HAP-1 (cell line): ENCODE measurements around the gene CNOT2.

Experiments
- DNase-seq, 2 experiments: peaks; one replicate each; pipeline ENCODE4 v3.0.0-alpha.2; 2016 to 2020; ENCODE audit warnings: low spot score in 2 of 2
- H3K27me3 ChIP-seq: fragments of 250-450 bp; sonication (Bioruptor Pico); 2 replicates; pipeline ENCODE4 v1.5.1; 2020; ENCODE audit warnings: low read depth, mild to moderate bottlenecking, moderate library complexity
- H3K36me3 ChIP-seq: fragments of 250-450 bp; sonication (Bioruptor Pico); replicated peaks from 2 replicates; pipeline ENCODE4 v1.5.1; 2020; ENCODE audit warnings: mild to moderate bottlenecking
- H3K4me1 ChIP-seq: fragments of 250-450 bp; sonication (Bioruptor Pico); 2 replicates; pipeline ENCODE4 v1.5.1; 2020; ENCODE audit warnings: mild to moderate bottlenecking
- H3K4me3 ChIP-seq: fragments of 250-450 bp; sonication (Bioruptor Pico); 2 replicates; pipeline ENCODE4 v1.5.1; 2020; ENCODE audit warnings: mild to moderate bottlenecking, moderate library complexity
- H3K9me3 ChIP-seq: fragments of 250-450 bp; sonication (Bioruptor Pico); 2 replicates; pipeline ENCODE4 v1.5.1; 2020; ENCODE audit warnings: mild to moderate bottlenecking, moderate library complexity
- in situ Hi-C: fragments of 300-500 bp; cut with MboI; formaldehyde crosslinking; loops from 3 replicates; pipeline ENCODE4 v1.14.3; 2020; ENCODE audit warnings: low sequenced_read_pairs, inconsistent platforms, mixed read lengths

The CNOT2 gene

DNA sequence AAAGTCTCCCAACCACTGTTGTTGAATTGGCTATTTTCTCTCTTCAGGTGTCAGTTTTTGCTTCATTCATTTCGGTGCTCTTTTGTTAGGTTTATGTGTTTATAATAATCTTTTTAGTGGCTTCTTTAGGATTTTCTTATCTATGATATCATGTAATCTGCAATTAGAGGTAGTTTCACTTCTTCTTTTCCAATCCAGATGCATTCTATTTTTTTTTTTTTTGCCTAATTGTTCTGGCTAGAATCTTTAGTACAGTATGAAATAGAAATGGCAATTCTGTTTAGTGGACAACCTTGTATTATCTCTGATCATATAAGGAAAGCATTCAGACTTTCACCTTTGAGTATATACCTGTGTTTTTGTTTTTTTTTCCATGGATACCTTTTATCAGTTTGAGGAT is 17.4 kb downstream of the CNOT2 start:
- no peak for DNase-seq
- H3K9me3 ChIP-seq, result no peaks in the 10 kb centered on the region
- H3K27me3 ChIP-seq, result no peaks in the 10 kb centered on the region
- peaks cover 18% of the 10 kb centered on the region for H3K4me1 ChIP-seq
- no peak overlapping the region for H3K4me3 ChIP-seq
- no peaks in the 10 kb centered on the region for H3K36me3 ChIP-seq
- in situ Hi-C loops, result no loop called here

DNA sequence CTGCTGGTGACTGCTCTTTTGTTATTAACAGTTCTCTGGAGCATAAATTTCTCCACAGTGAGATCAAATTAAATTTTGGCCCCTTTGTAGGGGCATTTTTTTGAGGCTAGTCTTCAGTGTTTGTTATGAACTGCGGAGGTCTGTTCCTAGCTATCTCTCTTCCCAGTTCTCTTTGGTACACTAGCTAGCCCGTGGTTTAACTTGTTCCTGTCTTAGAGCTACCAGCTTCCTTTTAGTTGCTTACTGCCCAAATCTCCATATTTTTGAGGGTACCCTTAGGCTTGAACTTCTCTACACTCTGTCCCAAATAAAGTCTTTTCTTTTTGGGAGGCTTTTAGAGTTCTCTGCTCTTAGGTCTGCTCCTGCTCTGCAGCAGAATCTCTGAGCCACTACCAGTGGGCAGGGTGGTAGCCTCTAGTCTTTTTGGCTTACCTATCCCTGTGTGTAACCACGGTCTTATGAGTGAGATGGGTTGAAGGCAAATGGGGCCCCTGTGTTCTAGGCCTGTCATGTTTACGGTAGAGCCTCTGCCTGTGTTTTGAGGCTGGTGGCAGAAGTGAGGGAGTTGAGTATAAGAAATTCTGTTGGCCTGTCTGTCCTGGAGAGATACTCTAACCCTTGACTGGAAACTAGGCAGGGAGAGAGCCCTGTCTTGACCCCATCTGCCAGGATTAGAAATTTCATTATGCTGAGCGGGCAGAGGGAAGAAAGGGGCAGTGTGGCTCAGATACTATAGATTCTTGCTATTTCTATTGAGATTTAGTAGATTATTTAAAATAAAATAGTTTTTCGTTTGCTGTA is 21.0 kb downstream of the CNOT2 start:
- in situ Hi-C loops, result no loop called here
- Histone ChIP-seq H3K27me3 (no peaks in the 10 kb centered on the region), H3K9me3 (no peaks in the 10 kb centered on the region), H3K36me3 (no peaks in the 10 kb centered on the region), H3K4me3 (no peak overlapping the region), H3K4me1 (peaks cover 12% of the 10 kb centered on the region)
- no peak for DNase-seq

DNA sequence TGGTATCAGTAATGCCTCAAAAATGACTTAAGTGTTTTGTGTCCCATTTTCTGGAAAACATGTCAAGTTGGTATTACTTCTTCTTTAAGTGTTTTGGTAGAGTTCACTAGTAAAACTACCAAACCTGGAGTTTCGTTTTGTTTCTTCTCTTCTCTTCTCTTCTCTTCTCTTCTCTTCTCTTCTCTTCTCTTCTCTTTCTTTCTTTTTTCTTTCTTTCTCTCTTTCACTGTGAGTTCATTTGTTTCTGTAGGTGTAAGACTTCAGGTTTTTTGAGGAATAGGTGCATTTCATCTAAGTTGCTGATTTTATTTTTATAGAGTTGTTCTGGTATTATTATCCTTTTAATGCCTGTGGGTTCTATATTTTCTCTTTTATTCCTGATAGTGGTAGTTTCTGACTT is 21.9 kb downstream of the CNOT2 start:
- H3K9me3 ChIP-seq, result no peaks in the 10 kb centered on the region
- no peak for DNase-seq
- H3K27me3 ChIP-seq, result no peaks in the 10 kb centered on the region
- H3K4me1 ChIP-seq, result peaks cover 12% of the 10 kb centered on the region
- H3K4me3 ChIP-seq, result no peak overlapping the region
- no peaks in the 10 kb centered on the region for H3K36me3 ChIP-seq
- in situ Hi-C loops, result no loop called here

DNA sequence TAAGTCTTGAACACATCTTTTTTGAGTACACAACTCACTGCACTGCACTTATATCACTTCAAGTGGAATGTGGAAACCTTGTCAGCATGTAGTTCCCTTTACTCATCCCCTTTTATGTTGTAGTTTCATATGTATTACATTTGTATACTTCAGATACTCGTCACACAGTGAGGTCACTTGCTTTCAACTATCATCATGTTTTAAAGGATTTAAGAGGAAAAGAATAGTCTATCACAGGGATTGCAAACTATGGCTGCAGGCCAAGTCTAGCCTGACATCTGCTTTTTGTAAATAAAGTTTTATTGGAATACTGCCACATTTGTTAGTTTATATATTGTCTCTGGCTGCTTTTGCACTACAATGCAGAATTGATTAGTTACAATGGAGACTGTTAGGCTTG is 24.3 kb downstream of the CNOT2 start:
- in situ Hi-C loops, result no loop called here
- Histone ChIP-seq H3K27me3 (no peaks in the 10 kb centered on the region), H3K9me3 (no peaks in the 10 kb centered on the region), H3K4me1 (peaks cover 22% of the 10 kb centered on the region), H3K36me3 (no peaks in the 10 kb centered on the region), H3K4me3 (no peak overlapping the region)
- peak; percentile 15 to 34 for DNase-seq

DNA sequence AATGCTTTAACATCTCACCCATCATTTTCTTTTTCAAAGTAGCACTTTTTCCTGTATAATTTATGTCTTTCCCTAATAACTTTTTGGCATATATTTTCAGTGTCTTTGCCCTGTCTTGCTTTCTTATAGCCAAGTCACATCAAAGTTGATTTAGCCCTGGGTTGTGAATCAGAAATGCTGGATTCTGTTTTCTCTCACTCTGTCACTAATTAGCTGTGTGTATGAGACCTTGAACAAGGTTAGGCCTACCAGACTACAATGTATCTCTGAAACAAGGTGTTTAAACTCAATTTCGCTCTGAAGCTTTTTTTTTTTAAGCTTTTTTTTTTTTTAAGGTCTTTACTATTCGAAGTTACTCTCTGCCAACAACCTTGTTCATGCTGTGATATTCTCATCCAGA is 25.7 kb downstream of the CNOT2 start:
- Histone ChIP-seq H3K4me1 (peaks cover 22% of the 10 kb centered on the region), H3K36me3 (no peaks in the 10 kb centered on the region), H3K4me3 (no peak overlapping the region), H3K9me3 (no peaks in the 10 kb centered on the region), H3K27me3 (no peaks in the 10 kb centered on the region)
- no peak for DNase-seq
- in situ Hi-C loops, result no loop called here

DNA sequence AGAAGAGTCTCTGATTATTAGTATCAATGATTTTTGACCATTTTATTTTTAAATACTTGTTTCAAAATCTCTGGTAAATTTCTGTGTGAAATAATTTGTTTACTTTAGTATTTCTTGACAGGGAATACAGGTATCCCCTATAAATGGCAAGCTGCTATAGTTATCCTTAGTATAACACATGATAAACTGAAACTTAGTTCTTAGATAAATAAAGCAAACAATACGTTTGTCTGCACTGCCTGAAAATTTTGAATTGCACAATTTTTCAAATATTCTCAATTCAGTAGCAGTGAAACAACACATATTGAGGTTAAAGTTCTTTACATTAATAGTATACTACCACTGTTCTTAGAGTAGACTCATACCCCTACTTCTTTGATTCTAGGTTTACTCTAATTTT is 26.9 kb downstream of the CNOT2 start:
- H3K9me3 ChIP-seq, result no peaks in the 10 kb centered on the region
- H3K4me3 ChIP-seq, result no peak overlapping the region
- in situ Hi-C loops, result no loop called here
- no peaks in the 10 kb centered on the region for H3K36me3 ChIP-seq
- DNase-seq, result no peak
- H3K27me3 ChIP-seq, result no peaks in the 10 kb centered on the region
- H3K4me1 ChIP-seq, result peaks cover 22% of the 10 kb centered on the region

DNA sequence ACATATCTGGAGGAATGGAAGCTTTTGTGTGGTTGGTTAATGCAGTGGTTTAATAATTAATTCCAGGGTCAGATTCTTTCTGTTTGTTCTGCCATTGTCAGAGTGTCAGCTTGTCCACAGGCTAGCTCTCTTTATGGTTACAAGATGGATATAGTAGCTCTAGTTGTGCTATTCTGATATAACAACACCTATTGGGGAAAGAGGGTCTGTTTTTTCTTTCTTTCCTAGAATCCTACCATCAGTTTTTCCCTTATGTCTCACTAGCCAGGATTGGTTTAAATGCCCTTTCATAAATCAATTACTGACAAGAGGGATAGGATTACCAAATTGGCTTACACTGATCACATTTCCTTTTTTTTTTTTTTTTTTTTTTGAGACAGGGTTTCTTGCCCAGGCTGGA is 27.8 kb downstream of the CNOT2 start:
- Histone ChIP-seq H3K4me3 (no peak overlapping the region), H3K27me3 (no peaks in the 10 kb centered on the region), H3K36me3 (no peaks in the 10 kb centered on the region), H3K4me1 (peaks cover 22% of the 10 kb centered on the region), H3K9me3 (no peaks in the 10 kb centered on the region)
- in situ Hi-C loops, result no loop called here
- no peak for DNase-seq

DNA sequence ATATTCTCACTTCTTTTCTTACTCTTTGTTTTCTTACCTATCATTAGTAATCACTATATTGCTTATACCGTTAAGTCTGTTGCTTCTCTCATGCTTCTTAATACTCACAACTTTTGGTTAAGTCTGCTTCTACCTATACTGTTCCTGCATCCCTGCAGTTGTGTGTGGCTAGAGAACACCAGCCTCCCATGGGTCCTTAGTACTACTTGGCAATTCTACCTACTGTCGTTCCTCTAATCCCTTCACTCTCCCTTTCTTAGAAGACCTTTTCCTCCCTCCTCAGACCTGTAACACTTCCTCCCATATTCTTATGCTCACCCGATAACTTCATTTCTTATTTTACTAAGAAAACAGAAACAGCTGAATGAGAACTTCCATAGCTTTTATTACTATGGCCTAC is 29.3 kb downstream of the CNOT2 start:
- in situ Hi-C loops, result no loop called here
- no peaks in the 10 kb centered on the region for H3K9me3 ChIP-seq

DNA sequence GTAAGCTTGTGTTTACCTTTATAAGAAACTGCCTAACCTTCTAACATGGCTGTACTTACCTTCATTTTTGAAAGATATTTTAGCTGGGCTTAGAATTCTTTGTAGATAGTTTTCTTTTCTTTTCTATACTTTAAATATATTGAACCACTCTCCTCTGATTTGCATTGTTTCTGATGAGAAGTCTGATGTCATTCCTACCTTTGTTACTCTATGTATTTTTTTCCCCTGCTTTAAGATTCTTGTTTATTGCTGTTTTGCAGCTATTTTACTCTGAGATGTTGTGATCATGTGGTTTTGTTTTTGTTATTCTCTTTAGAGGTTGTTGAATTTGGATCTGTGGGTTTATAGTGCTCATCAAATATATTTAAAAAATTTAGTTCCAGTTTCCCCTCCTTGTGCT is 31.8 kb downstream of the CNOT2 start:
- in situ Hi-C loops, result no loop called here
- H3K4me3 ChIP-seq, result no peak overlapping the region
- H3K27me3 ChIP-seq, result no peaks in the 10 kb centered on the region
- no peaks in the 10 kb centered on the region for H3K9me3 ChIP-seq
- peaks cover 5% of the 10 kb centered on the region; the same call in 1 of the 2 replicates for H3K36me3 ChIP-seq
- no peak for DNase-seq
- peaks cover 10% of the 10 kb centered on the region for H3K4me1 ChIP-seq

More for the DNA sequence above, 29.3 kb downstream of the CNOT2 start:
- H3K27me3 ChIP-seq, result no peaks in the 10 kb centered on the region
- H3K4me3 ChIP-seq, result no peak overlapping the region
- no peak for DNase-seq
- peaks cover 17% of the 10 kb centered on the region for H3K4me1 ChIP-seq
- no peaks in the 10 kb centered on the region for H3K36me3 ChIP-seq

DNA sequence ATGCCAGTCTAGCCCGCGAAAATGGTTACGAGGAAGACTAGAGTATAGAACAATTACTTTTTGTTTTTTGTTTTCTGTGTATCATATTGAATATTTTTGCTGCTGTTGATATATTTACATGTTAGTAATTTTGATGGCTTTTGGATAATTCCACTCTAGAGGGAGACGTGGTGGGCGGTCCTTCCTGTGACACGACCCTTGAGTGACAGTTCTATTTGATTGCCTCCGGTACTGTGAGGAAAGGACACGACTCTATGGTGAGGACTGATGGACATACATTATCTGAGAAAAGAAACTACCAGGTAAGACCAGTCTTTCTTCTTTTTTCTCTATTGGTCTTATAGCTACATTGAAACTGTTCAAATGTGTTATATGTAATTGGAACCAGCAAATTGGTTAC is 34.7 kb downstream of the CNOT2 start:
- Histone ChIP-seq H3K36me3 (peaks cover 8% of the 10 kb centered on the region; the same call in 1 of the 2 replicates), H3K27me3 (no peaks in the 10 kb centered on the region), H3K4me1 (no peaks in the 10 kb centered on the region), H3K9me3 (no peaks in the 10 kb centered on the region), H3K4me3 (no peak overlapping the region)
- DNase-seq, result no peak
- in situ Hi-C loops, result no loop called here

DNA sequence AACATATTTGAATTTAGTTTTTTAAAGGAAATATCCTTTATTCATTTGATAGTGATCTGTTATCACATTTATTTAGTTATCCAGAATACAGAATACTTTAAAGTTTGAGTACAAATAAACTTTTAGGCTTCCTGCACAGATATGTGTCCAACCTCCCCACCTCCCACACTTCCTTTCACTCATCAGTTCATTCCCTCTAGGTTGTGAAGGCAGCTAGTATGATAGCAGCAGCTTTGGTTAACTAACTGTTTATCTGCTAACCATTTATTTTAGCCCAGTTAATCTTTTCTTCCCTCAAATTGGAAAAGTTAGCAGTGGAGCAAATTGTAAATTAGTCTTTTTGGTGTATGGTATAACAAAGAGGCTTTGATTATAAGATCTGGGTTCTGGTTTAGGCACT is 35.7 kb downstream of the CNOT2 start:
- Histone ChIP-seq H3K4me1 (no peaks in the 10 kb centered on the region), H3K4me3 (no peak overlapping the region), H3K9me3 (no peaks in the 10 kb centered on the region), H3K36me3 (peaks cover 10% of the 10 kb centered on the region; the same call in 1 of the 2 replicates), H3K27me3 (no peaks in the 10 kb centered on the region)
- DNase-seq, result no peak
- in situ Hi-C loops, result no loop called here

DNA sequence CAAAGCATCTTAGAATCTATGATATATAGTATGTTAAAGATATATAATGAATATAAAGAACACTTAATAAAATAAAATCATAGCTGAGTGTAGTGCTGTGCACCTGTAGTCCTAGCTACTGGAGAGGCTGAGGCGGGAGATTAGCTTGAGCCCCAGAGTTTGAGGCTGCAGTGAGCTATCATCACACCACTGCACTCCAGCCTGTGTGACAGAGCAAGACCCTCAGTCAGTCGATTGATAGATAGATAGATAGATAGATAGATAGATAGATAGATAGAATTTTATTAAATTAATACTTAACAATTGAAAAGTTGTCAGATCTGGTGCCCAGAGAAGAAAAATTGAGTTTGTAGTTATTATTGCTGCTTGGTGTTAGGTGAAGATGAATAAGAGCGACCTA is 40.0 kb downstream of the CNOT2 start:
- in situ Hi-C loops, result no loop called here
- no peak for DNase-seq
- Histone ChIP-seq H3K4me3 (no peak overlapping the region), H3K27me3 (no peaks in the 10 kb centered on the region), H3K9me3 (no peaks in the 10 kb centered on the region), H3K36me3 (peaks cover 15% of the 10 kb centered on the region), H3K4me1 (no peaks in the 10 kb centered on the region; the same call in 1 of the 2 replicates)

DNA sequence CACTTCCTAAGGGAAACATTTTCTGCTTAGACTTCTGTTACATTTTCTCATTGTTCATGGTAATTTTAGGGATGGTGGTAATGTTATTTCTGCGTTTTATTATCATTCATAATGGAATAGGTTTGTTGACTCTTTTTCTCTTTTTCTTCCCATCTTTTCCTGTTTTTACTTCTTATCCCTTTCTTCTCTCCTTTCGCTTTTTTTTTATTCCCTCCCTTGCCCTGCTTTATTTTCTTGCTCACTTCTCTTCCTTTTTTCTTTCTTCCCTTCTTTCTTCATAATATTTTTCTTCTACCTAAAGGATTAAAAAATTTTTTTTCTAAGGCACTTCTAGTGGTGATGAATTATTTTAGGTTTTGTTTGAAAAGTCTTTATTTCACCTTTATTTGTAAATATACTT is 45.6 kb downstream of the CNOT2 start:
- no peak overlapping the region for H3K4me3 ChIP-seq
- DNase-seq, result no peak
- H3K27me3 ChIP-seq, result no peaks in the 10 kb centered on the region
- H3K9me3 ChIP-seq, result no peaks in the 10 kb centered on the region
- peaks cover 6% of the 10 kb centered on the region; the same call in 1 of the 2 replicates for H3K36me3 ChIP-seq
- in situ Hi-C loops, result no loop called here
- peaks cover 15% of the 10 kb centered on the region for H3K4me1 ChIP-seq

DNA sequence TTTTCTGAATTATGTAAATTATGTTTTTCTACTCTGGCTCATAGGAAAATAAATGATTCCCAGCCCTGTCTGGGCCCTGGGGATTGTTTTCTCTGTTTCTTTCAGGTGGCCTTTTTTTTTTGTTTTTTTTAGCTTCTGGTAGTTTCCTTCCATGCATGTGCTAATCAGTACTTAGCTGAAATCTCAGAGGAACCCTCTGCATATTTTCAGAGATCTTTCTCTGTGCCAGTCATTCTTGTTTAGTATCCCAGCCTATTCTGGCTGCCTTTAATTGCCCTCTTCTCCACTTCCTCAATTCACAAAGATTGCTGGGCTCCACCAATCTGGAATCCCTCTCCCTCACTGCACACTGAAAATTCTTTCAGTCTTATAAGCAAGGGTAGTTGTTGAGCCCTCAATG is 46.9 kb downstream of the CNOT2 start:
- peak; percentile 36 to 67 for DNase-seq
- no peaks in the 10 kb centered on the region for H3K27me3 ChIP-seq
- no peaks in the 10 kb centered on the region for H3K9me3 ChIP-seq
- H3K4me3 ChIP-seq, result no peak overlapping the region
- H3K4me1 ChIP-seq, result peaks cover 15% of the 10 kb centered on the region
- in situ Hi-C loops, result no loop called here
- peaks cover 6% of the 10 kb centered on the region; the same call in 1 of the 2 replicates for H3K36me3 ChIP-seq
